ENCODE data around the gene CHRM2.

Gene CHRM2

GRCh38 chr7:136914016-136914415, 45.6 kb downstream of the CHRM2 start:
- H3K4me3 ChIP-seq (ENCODE audit: low read length): no peak overlapping the region
- TF ChIP-seq CTCF (IDR thresholded peaks at IDR 0.05; ENCODE audit: insufficient read depth, low read depth, low read length, missing control alignments): no peak
- DNase-seq (ENCODE audit: low read depth): peak; percentile 7

- no peak for DNase-seq (ENCODE audit: low read depth)
- H3K4me3 ChIP-seq (ENCODE audit: low read length): no peak overlapping the region
- no peak for TF ChIP-seq CTCF (IDR thresholded peaks at IDR 0.05; ENCODE audit: insufficient read depth, low read depth, low read length, missing control alignments)
Observed at GRCh38 chr7:136919820-136920219, 51.4 kb downstream of the CHRM2 start.

GRCh38 chr7:136923111-136923667, 54.7 kb downstream of the CHRM2 start:
- DNase-seq (ENCODE audit: low read depth): no peak
- no peak overlapping the region for H3K4me3 ChIP-seq (ENCODE audit: low read length)
- no peak for TF ChIP-seq CTCF (IDR thresholded peaks at IDR 0.05; ENCODE audit: insufficient read depth, low read depth, low read length, missing control alignments)

GRCh38 chr7:136925044-136925443, 56.6 kb downstream of the CHRM2 start:
- TF ChIP-seq CTCF (IDR thresholded peaks at IDR 0.05; ENCODE audit: insufficient read depth, low read depth, low read length, missing control alignments): no peak
- no peak overlapping the region for H3K4me3 ChIP-seq (ENCODE audit: low read length)
- no peak for DNase-seq (ENCODE audit: low read depth)

- no peak overlapping the region for H3K4me3 ChIP-seq (ENCODE audit: low read length)
- no peak for TF ChIP-seq CTCF (IDR thresholded peaks at IDR 0.05; ENCODE audit: insufficient read depth, low read depth, low read length, missing control alignments)
- DNase-seq (ENCODE audit: low read depth): no peak
Observed at GRCh38 chr7:136925556-136925955, 57.1 kb downstream of the CHRM2 start.

GRCh38 chr7:136931169-136931867, 62.9 kb downstream of the CHRM2 start:
- no peak for TF ChIP-seq CTCF (IDR thresholded peaks at IDR 0.05; ENCODE audit: insufficient read depth, low read depth, low read length, missing control alignments)
- DNase-seq (ENCODE audit: low read depth): no peak
- no peak overlapping the region for H3K4me3 ChIP-seq (ENCODE audit: low read length)

- no peak for DNase-seq (ENCODE audit: low read depth)
- no peak overlapping the region for H3K4me3 ChIP-seq (ENCODE audit: low read length)
- TF ChIP-seq CTCF (IDR thresholded peaks at IDR 0.05; ENCODE audit: insufficient read depth, low read depth, low read length, missing control alignments): no peak
Observed at GRCh38 chr7:136937436-136937835, 69.0 kb downstream of the CHRM2 start.

Data from epithelial cell of esophagus (primary cell).